HG03558 (cell line): ENCODE measurements around the gene AFG1L.
"Not testable (repeated sequence)": the region's sequence is repeated elsewhere in the genome, so short reads cannot be mapped to it uniquely, and the experiment has no call there.

Experiments used
- ATAC-seq: cut with Tn5 transposase; IDR thresholded peaks from one replicate; pipeline ENCODE4 v1.9.1; 2021; ENCODE audit warnings: moderate number of reproducible peaks; ENCODE audit not compliant: unreplicated experiment; ENCODE audit errors: extremely low read depth

Gene AFG1L

DNA sequence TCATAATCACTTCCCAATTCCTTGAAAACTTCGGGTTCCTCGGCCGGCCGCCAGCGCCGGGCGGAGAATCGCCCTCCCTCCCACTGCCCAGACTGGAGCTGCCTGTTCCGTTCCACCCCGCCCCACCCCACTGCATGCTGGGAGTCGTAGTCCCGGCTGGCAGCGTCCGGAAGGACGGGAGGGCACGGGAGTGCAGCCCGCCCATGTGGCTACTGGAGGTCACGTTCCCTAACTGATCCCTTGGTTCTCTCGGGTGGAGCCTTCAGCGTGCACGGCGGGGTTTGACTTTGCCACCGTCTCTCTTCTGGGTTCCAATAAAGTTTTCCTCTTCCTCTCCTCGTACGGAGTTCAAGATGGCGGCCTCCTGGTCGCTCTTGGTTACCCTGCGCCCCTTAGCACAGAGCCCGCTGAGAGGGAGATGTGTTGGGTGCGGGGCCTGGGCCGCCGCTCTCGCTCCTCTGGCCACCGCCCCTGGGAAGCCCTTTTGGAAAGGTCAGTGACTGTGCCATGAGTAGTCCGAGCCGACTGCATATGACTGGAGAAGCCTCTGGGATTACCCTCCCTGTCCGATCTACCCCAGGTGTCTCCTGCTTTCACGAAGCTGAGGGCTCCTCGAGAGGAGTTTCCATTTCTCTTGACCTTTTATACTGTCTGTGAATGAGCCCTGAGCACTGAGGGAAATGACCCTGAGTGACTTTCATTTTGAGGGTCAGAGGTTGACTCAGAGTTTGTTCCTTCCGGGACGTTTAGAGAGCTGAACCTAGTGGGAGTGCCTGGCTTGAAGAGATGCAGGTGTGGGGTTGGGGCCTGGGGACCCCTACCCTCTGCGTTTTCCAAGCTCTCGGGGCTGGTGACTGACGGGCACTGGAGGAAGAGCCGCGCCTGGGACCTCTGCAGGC is at the start of gene AFG1L:
Gene AFG1L (plus strand): TSS at position 328 of the 899 bp plus-strand sequence. CDS start 26 bp downstream, at position 354.
- ATAC-seq, result peak; percentile 59

DNA sequence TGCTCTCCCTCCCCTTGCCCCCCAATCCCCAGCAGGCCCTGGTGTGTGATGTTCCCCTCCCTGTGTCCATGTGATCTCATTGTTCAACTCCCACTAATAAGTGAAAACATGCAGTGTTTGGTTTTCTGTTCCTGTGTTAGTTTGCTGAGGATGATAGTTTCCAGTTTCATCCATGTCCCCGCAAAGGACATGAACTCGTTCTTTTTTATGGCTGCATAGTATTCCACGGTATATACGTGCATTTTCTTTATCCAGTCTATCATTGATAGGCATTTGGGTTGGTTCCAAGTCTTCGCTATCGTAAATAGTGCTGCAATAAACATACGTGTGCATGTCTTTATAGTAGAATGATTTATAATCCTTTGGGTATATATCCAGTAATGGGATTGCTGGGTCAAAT is 49.8 kb upstream of the AFG1L start:
- not testable (repeated sequence) for ATAC-seq

DNA sequence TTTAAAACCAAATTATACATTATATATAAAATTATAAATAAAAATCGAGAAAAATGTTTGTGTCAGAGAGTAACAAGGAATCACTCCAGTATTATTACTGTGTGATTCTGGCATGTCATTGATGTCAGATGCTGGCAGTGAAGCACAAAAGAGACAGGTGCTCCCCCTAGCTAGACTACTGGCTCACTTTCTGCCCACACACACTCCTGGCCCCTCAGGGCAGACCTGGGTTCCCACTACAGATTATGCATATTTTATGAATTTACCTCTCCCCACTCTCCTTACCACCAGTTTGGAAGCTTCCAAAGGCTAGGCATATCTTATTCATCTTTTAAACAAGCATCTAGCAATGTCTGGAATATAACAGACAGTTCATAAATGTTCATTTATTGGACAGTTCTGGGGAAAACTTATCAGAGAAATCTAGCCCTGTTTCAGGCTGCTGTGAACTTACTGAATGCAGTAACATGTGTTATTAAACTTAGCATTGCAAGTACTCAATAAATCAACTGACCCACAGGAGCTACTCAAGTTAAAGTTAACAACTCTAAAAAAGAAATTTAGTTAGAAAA is 46.8 kb upstream of the AFG1L start:
- no peak for ATAC-seq

DNA sequence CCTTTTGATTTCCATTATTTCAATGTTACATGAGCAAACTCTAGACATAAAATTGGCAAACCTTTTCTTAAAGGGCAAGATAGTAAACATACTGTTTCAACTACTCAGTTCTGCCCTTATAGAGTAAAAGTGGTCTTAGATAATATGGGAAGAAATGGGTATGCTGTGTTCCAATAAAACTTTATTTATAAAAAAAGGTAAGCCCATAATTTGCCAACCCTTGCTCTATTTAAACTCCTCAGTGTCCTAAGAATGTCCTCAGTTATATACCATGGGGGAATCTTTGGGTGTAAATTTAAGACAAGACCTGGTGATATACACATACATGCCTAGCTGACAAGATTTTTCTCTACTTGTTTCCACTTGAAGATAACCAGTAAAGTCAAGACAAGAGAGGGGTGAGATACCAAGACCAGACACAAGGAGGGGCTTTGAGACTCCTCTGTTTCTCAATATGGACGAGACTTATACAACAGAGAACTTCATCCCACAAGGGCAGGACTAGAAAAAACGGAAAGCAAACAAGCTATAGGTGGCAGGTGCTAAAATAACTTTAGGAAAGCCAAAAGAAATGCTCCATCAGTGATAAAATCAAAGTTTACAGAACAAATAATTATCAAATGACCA is 44.5 kb upstream of the AFG1L start:
- ATAC-seq, result no peak

DNA sequence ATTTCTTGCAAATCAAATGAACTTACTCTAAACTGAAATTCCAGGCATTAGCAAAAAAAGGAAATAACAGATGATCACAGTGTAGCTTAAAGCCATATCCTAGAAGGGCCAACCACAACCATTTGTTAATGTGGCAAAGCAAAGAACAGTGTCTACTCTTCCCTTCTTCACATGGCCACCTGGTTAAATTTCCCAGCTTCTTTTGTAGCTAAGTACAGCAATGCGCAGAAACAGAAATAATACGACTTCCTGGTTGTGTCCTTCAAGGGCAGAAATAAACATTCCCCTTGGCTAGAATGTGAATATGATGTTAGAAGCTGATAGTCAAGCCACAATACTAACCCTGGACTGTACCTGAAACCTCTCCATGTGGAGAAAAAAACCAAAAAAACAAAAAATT is 43.6 kb upstream of the AFG1L start:
- ATAC-seq, result no peak

DNA sequence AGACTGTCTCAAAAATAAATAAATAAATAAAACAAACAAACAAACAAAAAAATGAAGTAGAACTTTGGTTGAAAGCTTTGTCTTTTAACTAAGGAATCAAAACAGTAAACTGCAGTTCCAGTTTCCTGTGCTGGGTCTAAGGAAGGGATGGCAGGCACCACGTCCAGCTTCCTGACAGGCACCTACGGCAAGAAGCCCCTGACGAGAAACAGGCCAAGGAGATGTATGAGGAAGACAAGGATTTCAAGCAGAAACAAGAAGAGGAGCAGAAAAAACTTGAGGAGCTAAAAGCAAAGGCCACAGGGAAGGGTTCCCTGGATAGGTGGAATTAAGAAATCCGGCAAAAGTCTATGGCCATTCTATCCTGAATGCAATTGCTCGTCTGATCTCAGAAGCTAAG is 42.8 kb upstream of the AFG1L start:
- ATAC-seq, result no peak

DNA sequence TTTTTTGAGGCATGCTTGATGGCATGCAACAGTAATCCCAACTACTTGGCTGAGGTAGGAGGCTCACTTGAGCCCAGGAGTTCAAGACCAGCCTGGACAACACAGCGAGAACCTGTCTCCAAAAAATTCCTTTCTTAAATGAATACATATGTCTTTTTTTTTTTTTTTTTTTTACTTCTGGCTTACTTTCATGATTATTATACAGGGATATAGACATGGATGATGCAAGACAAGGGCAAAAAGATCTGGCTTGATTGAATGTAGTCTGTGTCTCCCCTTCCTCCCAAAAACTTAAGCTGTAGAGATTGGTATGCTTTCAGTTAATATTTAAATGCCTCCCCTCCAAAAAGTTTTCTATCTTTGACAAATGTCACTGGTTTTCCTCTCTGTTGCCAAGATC is 41.6 kb upstream of the AFG1L start:
- no peak for ATAC-seq

DNA sequence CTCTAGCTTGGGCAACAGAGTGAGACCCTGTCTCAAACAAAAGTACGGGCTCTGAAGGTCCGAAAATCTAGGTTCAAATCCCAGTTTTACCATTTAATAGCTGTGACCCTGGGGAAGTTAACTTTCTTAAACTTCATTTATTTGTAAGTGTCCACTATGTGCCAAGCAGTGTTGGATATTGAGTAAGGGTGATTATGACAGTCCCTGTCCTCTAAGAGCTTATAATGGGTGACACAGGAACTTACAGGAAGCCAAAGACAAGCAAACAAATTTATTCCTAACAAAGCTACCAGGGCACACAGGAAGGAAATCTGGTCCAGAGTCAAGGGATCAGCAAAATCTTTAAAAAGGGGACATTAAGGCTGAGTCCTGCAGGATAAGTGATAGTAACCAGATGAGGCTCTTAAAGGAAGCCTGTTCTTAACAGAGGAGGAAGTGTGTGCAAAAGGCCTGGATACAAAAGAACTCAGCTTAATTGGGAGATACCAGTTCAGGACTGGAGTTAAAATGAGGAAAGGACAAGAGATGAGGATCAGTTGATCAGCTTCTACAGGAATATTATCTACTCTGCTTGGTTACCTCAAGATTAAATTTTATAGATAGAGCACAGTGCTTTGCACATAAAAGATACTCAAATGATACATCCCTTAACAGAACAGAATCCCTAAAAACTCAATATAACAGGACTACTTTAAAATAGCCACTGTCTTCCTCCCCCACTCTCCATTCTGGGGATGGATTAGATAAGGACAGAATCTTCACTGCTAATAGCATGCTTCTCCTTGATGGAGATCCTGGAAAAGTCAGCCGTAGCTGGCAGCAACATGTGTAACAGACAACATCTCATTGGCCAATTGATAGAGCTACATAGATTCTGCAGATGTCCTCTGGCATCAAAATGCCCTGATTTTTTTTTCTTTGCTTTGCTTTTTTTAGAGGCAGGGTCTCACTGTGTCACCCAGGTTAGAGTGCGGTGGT is 40.1 kb upstream of the AFG1L start:
- no peak for ATAC-seq

DNA sequence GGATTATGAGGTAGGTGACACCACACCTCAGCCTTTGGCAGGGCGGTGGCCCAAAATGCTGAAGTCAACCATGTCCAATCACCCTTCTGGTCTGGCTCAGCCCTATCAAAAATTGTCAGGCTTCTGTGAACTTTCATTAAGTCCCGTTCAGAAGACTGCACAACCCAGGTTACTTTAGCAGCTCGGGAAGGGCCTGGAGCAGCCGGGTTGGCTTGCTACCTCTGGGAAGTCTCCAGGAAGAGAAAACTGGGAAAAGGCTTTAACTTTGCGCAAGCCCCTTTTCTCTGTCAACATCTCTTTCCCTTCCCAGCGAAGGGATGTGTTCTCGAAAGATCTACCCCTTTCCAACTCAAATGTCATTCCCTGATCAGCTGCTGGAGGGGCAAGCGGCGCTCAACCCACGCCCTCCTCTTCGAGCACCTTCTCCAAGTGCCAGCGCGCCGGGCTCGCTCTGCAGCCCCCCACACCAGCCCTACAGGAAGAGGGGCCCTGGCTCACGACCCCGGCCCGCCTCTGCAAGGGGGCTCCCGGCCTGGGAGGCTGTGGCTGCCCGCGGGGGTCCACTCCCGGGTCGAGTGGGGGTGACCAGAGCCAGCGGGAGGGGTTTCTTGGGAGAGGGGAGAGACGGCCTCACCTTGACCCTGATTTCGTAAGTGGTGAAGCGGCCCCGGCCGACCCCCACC is 34.6 kb upstream of the AFG1L start:
- no peak for ATAC-seq

DNA sequence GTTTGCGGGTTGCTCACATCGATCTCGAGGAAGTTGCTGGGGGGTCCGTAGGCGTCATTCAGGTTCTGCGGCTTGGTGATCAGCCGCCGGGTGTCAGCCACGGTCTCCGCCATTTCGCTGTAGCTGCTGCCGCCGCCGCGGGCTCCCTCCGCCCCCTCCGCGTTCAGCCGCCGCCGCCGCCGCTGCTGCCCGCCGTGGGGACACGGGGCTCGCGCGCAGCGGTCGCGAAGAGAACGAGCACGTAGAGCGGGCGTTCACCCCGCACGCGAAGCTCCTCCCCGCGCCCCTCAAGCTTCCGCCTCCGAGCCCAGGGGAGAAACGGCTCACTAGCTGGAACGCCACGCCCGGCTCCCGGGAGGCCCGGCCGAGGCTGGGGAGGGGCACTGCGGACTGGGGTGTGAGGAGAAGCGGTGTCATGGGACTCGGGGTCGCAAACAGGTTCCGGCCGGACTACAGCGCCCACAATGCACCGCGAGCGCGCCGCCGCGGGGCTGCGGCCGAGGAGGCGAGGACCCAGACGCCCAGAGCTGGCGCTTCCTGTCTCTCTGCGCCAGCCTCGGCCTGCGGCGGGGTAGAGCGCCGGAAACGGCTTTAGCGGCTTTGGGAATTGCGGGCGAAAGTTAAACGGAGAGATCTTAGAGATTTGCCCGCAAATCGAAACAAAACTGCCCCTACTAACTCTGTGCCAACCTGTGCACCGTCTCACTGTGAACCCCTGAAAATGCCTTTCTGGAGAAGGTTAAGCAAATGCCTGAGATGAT is 33.9 kb upstream of the AFG1L start, which contains the start of gene SNX3:
Gene SNX3 (minus strand): TSS at position 232 of the 761 bp plus-strand sequence. CDS start 119 bp downstream, at position 113.
- peak; percentile 72 for ATAC-seq

DNA sequence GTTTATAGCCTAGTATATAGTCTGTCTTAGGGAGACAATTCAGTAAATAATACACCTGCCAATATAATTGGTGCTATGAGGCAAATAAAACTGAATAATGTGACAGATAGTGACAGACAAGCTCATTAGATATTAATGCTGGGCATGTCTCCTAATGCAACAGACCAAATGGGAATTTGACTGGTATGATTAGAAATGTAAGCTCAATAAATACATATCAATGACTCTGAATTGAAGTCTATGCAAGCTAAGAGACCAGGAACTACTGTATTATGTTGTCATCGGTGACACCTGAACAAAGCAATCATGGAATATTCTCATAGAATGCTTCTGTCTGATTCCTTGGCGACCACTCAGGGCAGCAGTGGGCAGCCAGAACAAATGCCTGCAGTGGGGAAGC is 31.5 kb upstream of the AFG1L start:
- ATAC-seq, result no peak

DNA sequence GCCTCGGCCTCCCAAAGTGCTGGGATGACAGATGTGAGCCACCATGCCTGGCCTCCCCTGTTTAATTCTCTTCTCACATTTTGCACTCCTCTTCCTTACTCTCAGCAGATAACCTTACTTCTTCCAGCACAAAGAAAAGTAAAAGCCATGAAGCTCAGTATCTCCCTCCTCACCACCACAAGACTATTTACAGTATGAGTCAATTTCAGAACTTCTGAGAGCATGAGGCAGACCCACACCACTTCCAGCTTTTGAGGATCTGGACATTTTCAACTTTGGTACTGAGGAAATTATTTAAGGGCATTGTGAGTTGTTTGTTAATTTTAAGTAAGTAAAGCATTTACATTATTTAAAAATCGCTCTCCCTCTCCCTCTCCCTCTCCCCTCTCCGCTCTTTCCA is 26.0 kb upstream of the AFG1L start:
- no peak for ATAC-seq

DNA sequence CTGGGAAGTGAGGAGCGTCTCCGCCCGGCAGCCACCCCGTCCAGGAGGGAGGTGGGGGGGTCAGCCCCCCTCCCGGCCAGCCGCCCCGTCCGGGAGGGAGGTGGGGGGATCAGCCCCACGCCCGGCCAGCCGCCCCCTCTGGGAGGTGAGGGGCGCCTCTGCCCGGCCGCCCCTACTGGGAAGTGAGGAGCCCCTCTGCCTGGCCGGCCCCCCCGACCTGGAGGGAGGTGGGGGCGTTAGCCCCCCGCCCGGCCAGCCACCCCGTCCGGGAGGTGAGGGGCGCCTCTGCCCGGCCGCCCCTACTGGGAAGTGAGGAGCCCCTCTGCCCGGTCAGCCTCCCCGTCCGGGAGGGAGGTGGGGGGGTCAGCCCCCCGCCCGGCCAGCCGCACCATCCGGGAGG is 24.9 kb upstream of the AFG1L start:
- ATAC-seq, result not testable (repeated sequence)

DNA sequence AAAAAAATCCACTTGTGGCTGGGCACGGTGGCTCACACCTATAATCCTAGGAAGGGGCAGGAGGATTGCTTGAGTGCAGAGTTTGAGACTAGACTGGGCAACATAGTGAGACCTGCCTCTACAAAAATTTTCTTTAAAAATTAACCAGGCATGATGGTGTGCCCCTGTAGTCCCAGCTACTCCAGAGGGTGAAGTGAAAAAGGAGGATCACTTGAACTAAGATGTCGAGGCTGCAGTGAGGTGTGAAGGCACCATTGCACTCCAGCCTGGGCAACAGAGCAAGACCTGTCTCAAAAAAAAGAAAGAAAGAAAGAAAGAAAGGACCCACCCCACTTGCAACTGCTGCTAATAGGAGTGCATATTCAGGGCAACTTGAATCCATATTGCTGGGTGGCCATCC is 20.3 kb upstream of the AFG1L start:
- ATAC-seq, result no peak

DNA sequence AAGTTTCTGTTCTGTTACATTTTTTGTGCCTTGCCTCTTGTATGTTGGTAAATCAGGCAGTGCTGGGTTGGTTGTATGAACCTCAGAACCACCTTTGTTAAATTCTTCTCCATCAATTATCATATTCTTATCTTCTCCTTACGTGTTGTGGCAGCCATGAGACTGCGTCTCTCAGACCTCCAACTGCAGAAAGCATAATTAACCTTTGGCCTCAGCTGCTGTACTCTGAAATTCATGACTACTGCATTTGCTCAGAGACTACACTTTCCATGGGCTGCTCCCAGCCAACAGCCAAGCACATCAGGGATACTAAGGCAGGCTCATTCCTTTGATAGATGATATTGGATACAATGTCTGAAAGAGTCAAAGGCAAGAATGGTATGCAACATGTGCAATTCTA is 18.9 kb upstream of the AFG1L start:
- no peak for ATAC-seq

DNA sequence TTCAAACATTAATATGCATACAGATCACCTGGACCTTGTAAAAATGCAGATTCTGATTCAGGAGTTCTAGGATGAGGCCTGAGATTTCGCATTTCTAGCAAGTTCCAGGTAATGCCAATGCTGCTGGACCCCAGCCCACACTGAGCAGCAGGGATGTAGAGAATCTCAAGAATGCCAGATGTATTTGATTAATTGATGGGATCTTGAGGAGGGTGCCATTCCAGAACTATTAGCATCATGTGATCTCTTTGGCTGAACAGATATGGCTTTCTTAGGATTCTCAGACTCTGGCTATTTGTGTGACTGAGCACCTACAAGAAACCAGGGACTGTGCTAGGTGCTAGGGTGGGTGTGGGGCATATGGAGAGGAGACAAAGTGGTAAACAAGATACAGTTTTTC is 17.6 kb upstream of the AFG1L start:
- no peak for ATAC-seq

DNA sequence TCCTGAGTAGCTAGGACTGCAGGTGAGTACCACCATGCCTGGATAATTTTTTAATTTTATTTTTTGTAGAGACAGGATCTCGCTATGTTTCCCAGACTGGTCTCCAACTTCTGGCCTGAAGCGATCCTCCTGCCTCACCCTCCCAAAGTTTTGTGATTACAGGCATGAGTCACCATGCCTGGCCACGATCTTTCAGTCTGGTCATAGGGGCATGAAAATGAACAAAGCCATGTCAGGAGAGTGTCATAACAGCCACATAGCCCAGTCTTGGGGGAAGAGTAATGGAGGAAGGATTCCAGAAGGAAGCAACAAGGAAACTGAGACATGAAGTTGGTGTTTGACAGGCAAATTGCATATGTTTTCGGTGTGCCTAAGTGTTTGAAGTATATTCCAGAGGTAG is 17.0 kb upstream of the AFG1L start:
- ATAC-seq, result no peak

DNA sequence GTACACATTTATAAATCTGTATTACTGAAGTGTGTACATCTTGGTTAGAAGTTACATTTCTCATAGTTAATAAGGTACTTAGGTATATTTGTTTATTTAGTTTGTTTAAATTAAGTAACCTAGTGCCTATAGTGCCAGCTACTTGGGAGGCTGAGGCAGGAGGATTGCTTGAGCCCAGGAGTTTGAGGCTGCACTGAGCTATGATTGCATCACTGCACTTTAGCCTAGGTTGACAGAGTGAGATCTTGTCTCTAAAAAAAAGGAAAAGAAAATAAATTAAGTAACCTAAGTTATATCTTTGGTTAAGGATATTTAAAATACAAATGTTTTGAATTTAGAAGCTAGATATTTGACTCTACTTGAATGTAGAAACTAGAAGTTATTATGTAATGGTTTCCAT is 9.5 kb upstream of the AFG1L start:
- no peak for ATAC-seq

DNA sequence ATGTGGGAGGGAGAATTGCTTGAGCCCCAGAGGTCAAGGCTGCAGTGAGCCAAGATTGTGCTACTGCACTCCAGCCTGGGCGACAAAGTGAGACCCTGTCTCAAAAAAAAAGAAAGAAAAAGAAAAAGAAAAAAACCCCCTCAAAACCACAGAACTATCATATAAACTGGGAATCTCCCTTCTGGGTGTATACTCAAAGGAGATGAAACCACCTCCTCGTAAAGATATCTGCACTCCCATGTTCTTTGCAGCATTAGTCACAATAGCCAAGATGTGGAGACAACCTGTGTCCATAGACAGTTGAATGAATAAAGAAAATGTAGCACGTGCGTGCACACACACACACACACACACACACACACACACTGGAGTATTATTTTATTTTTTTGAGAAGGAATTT is 8.5 kb upstream of the AFG1L start:
- ATAC-seq, result no peak
